H1 (cell line): ENCODE results near the gene ANKRD13B. TPM values are rescaled to one million over a fixed set of nuclear protein-coding genes. Genes with fewer than 3 reads are reported as not detected.

Source experiments
- ASH2L ChIP-seq: fragments of 200-600, 300-600 bp; sonication (generic); IDR thresholded peaks from one replicate; pipeline ENCODE4 v1.7.1; 2017; ENCODE audit warnings: low read length
- CBX8 ChIP-seq: fragments of 300-800, 300-1000 bp; sonication (generic); IDR thresholded peaks from 2 replicates; pipeline ENCODE4 v1.7.1; 2016; ENCODE audit warnings: low read depth, low read length, borderline replicate concordance
- CREB1 ChIP-seq: IDR thresholded peaks from 2 replicates; pipeline ENCODE4 v1.6.1; 2012; ENCODE audit warnings: inconsistent platforms
- E2F6 ChIP-seq: IDR thresholded peaks from 2 replicates; pipeline ENCODE4 v1.6.1; 2012; ENCODE audit warnings: inconsistent platforms
- EP300 ChIP-seq, 2 experiments: IDR thresholded peaks; 1 replicate in 1 of 2; 2 replicates in 1 of 2; pipeline ENCODE4 v1.6.1; 2011 to 2012; ENCODE audit warnings: low read depth in 2 of 2, low read length in 2 of 2, mild to moderate bottlenecking in 2 of 2, borderline replicate concordance in 1 of 2, inconsistent platforms in 1 of 2, moderate library complexity in 1 of 2
- EZH2 ChIP-seq: fragments of 200-600 bp; sonication (generic); IDR thresholded peaks from 2 replicates; pipeline ENCODE4 v1.7.1; 2012; ENCODE audit warnings: low read depth, mild to moderate bottlenecking, moderate library complexity, low read length, inconsistent platforms; ENCODE audit not compliant: severe bottlenecking
- HDAC2 ChIP-seq, 2 experiments: fragments of 300-600 bp in 1 of 2; sonication (generic) in 1 of 2; IDR thresholded peaks; 2 replicates each; pipeline ENCODE4 v1.6.1; 2011 to 2012; ENCODE audit warnings: low read depth in 2 of 2, low read length in 2 of 2, mild to moderate bottlenecking in 2 of 2, moderate library complexity in 2 of 2, borderline replicate concordance in 1 of 2, inconsistent platforms in 1 of 2
- JUND ChIP-seq: IDR thresholded peaks from 2 replicates; pipeline ENCODE4 v1.6.1; 2011; ENCODE audit warnings: mild to moderate bottlenecking, improper control_type of control experiment, low read length
- KDM5A ChIP-seq: fragments of 200-600 bp; IDR thresholded peaks from 2 replicates; pipeline ENCODE4 v1.7.1; 2012; ENCODE audit warnings: mild to moderate bottlenecking, low read length, inconsistent platforms, mixed read lengths
- MAFK ChIP-seq: IDR thresholded peaks from 2 replicates; pipeline ENCODE4 v1.6.1; 2012; ENCODE audit warnings: low read depth, mild to moderate bottlenecking, improper control_type of control experiment, low read length
- MAX ChIP-seq: IDR thresholded peaks from 2 replicates; pipeline ENCODE4 v1.6.1; 2012; ENCODE audit warnings: inconsistent platforms
- NANOG ChIP-seq: IDR thresholded peaks from 2 replicates; pipeline ENCODE4 v1.6.1; 2011; ENCODE audit warnings: low read length, low read depth, mild to moderate bottlenecking, inconsistent platforms; ENCODE audit not compliant: insufficient read depth, poor library complexity, severe bottlenecking
- PHF8 ChIP-seq: fragments of 200-600 bp; sonication (generic); conservative IDR thresholded peaks from 2 replicates; pipeline ENCODE4 v1.7.1; 2012; ENCODE audit warnings: low read depth, mild to moderate bottlenecking, inconsistent platforms, low read length, moderate library complexity
- POLR2A ChIP-seq, 2 experiments: IDR thresholded peaks; 1 replicate in 1 of 2; 2 replicates in 1 of 2; pipeline ENCODE4 v1.6.1; 2011; ENCODE audit warnings: low read depth in 2 of 2, low read length in 2 of 2, mild to moderate bottlenecking in 2 of 2; ENCODE audit errors: control extremely low read depth in 1 of 2
- RBBP5 ChIP-seq: IDR thresholded peaks from 2 replicates; pipeline ENCODE4 v1.7.1; 2012; ENCODE audit warnings: low read depth, mild to moderate bottlenecking, inconsistent platforms, low read length, moderate library complexity, borderline replicate concordance
- RNF2 ChIP-seq: fragments of 200-900, 300-1000 bp; sonication (generic); IDR thresholded peaks from 2 replicates; pipeline ENCODE4 v1.7.1; 2016; ENCODE audit warnings: borderline replicate concordance, low read depth, mild to moderate bottlenecking, antibody characterized with exemption, low read length; ENCODE audit not compliant: poor library complexity, severe bottlenecking; ENCODE audit errors: missing control alignments
- SAP30 ChIP-seq: fragments of 300-600 bp; sonication (generic); IDR thresholded peaks from 2 replicates; pipeline ENCODE4 v1.7.1; 2012; ENCODE audit warnings: low read length, moderate library complexity, mild to moderate bottlenecking, inconsistent platforms; ENCODE audit not compliant: insufficient read depth, insufficient replicate concordance
- SIN3A ChIP-seq, 2 experiments: IDR thresholded peaks in 1 of 2; conservative IDR thresholded peaks in 1 of 2; 2 replicates each; pipeline ENCODE4 v1.6.1; 2011 to 2012; ENCODE audit warnings: low read length in 2 of 2, improper control_type of control experiment in 1 of 2, low read depth in 1 of 2, mild to moderate bottlenecking in 1 of 2
- SIRT6 ChIP-seq: IDR thresholded peaks from one replicate; pipeline ENCODE4 v1.7.1; 2012; ENCODE audit warnings: low read length, inconsistent platforms
- SP1 ChIP-seq: IDR thresholded peaks from 2 replicates; pipeline ENCODE4 v1.6.1; 2011; ENCODE audit warnings: low read depth, low read length
- SP2 ChIP-seq: IDR thresholded peaks from 2 replicates; pipeline ENCODE4 v1.6.1; 2012; ENCODE audit warnings: mild to moderate bottlenecking, low read length, inconsistent platforms
- TBP ChIP-seq: IDR thresholded peaks from 2 replicates; pipeline ENCODE4 v1.6.1; 2011; ENCODE audit warnings: low read depth, low read length, improper control_type of control experiment
- TEAD4 ChIP-seq: IDR thresholded peaks from 2 replicates; pipeline ENCODE4 v1.6.1; 2012; ENCODE audit warnings: low read depth, low read length, inconsistent platforms, mixed read lengths
- polyA plus RNA-seq, 7 experiments: library from polyadenylated mRNA; depleted of rRNA in 3 of 7; stranded (reverse) in 5 of 7; unstranded in 2 of 7; fragments of >200 nt in 5 of 7; fragments of 200-250 nt in 2 of 7; gene quantifications; 1 replicate in 5 of 7; 2 replicates in 1 of 7; 4 replicates in 1 of 7; pipeline versions ENCODE4 v1.2.1 to v1.2.3, GENCODE V29; 2011 to 2013; ENCODE audit warnings: missing spikeins in 2 of 7, mixed read lengths in 2 of 7
- total RNA-seq: library from RNA; stranded (reverse); fragmentation: NEBNext Ultra II Directional; extraction: Animal tissue kit (Norgen Biotek cat#: 25700); gene quantifications from 2 replicates; pipeline ENCODE4 v1.2.1, GENCODE V29; 2021

ANKRD13B gene
- total and polyA plus RNA-seq, 2 of the 8 experiments (the other 6 are each of a cell fraction or from before 2014, with no cell fraction given) = 16.4 to 48.5 TPM

GRCh38 chr17:29567554-29568330 is 25.2 kb upstream of the ANKRD13B start (continued):
- TF ChIP-seq TEAD4 = no peak
- TF ChIP-seq NANOG = no peak
- 0 out of 4 replicates have a peak, but pooled peaks of 1 of the 2 experiments have one; percentile 34 for TF ChIP-seq HDAC2 (IDR thresholded peaks at IDR 0.05; ENCODE audit: borderline replicate concordance in 1 of 2, low read depth in 2 of 2, low read length in 2 of 2)
- no peak for TF ChIP-seq TBP
- no peak; a peak in 1 of 4 replicates for TF ChIP-seq SIN3A (conservative IDR thresholded peaks at IDR 0.05 in 1 of 2, IDR thresholded peaks at IDR 0.05 in 1 of 2; ENCODE audit: low read depth in 1 of 2, low read length in 2 of 2)
- no peak for TF ChIP-seq SAP30
- no peak for TF ChIP-seq MAFK
- TF ChIP-seq SP2 = no peak
- TF ChIP-seq EP300 (IDR thresholded peaks at IDR 0.05; ENCODE audit: borderline replicate concordance in 1 of 2, low read depth in 2 of 2, low read length in 2 of 2) = no peak
- TF ChIP-seq POLR2A (IDR thresholded peaks at IDR 0.05; ENCODE audit: control extremely low read depth in 1 of 2, low read depth in 2 of 2, low read length in 2 of 2) = no peak
- TF ChIP-seq KDM5A = no peak
- no peak for TF ChIP-seq SIRT6
- TF ChIP-seq CBX8 = no peak
- TF ChIP-seq JUND = no peak
- no peak for TF ChIP-seq E2F6
- no peak for TF ChIP-seq SP1
- no peak for TF ChIP-seq RBBP5
- TF ChIP-seq EZH2 = peak; percentile 46
- no peak for TF ChIP-seq ASH2L
- TF ChIP-seq CREB1 = no peak
- no peak for TF ChIP-seq PHF8
- TF ChIP-seq RNF2 = no peak
- no peak for TF ChIP-seq MAX
